Stomach (tissue), 9 donors: ENCODE results near the gene CPLANE1. TPM values are rescaled to one million over a fixed set of nuclear protein-coding genes. Genes with fewer than 3 reads are reported as not detected.

Experiments
- DNase-seq, 2 donors: peaks; one replicate each; pipeline versions ENCODE4 v3.0.0 to v3.0.0-alpha.2; 2013 to 2019
- H3K27ac ChIP-seq, 5 donors: fragments of 200-600 bp in 4 of 5; sonication (generic) in 4 of 5; one replicate each; pipeline ENCODE4 v1.5.1; 2013 to 2019; ENCODE audit warnings: mild to moderate bottlenecking in 1 of 5, moderate library complexity in 1 of 5
- H3K27me3 ChIP-seq, 3 donors: fragments of 200-600 bp; sonication (generic); one replicate each; pipeline ENCODE4 v1.5.1; 2017 to 2019; ENCODE audit warnings: mixed run types in 1 of 3
- H3K36me3 ChIP-seq, 4 donors: fragments of 200-600 bp; sonication (generic); 1 replicate in 3 of 4; 2 replicates in 1 of 4; pipeline ENCODE4 v1.5.1; 2016 to 2019
- H3K4me1 ChIP-seq, 4 donors: fragments of 200-600 bp; sonication (generic); one replicate each; pipeline ENCODE4 v1.5.1; 2016 to 2019
- H3K4me3 ChIP-seq, 4 donors: fragments of 200-600 bp; sonication (generic) in 3 of 4; one replicate each; pipeline ENCODE4 v1.5.1; 2016 to 2019; ENCODE audit warnings: mild to moderate bottlenecking in 1 of 4
- H3K9me3 ChIP-seq, 4 donors: fragments of 200-600 bp; sonication (generic); one replicate each; pipeline ENCODE4 v1.5.1; 2016 to 2019
- EP300 ChIP-seq: sonication (generic); formaldehyde crosslinking; IDR thresholded peaks from one replicate; pipeline ENCODE4 v1.6.1; 2017; ENCODE audit warnings: antibody characterized with exemption
- POLR2A ChIP-seq, 4 donors: fragments of 450-650 bp; IDR thresholded peaks; one replicate each; pipeline ENCODE4 v1.6.1; 2016; ENCODE audit warnings: antibody characterized with exemption in 4 of 4, control low read depth in 2 of 4, mild to moderate bottlenecking in 1 of 4, moderate library complexity in 1 of 4
- POLR2AphosphoS5 ChIP-seq, 3 donors: sonication (generic); formaldehyde crosslinking; IDR thresholded peaks; one replicate each; pipeline ENCODE4 v1.6.1; 2016; ENCODE audit warnings: antibody characterized with exemption in 3 of 3
- WGBS, 5 donors: extraction: QIAGEN DNeasy Blood & Tissue Kit in 3 of 5; methylation state at CpG; one replicate each; pipeline versions ENCODE4 v1.1.5 to v1.1.7; 2013 to 2018; 5-methylcytosine and 5-hydroxymethylcytosine counted together
- intact Hi-C: fragments of 100-400 bp; cut with DNase I; formaldehyde crosslinking; loops from one replicate; pipeline ENCODE4 v1.15.1; 2023; ENCODE audit warnings: low total_unique reads
- polyA plus RNA-seq, 3 donors: library from polyadenylated mRNA; stranded (reverse); fragments of 200-250 nt; gene quantifications; one replicate each; pipeline ENCODE4 v1.2.3, GENCODE V29; 2013
- total RNA-seq, 5 donors: library from RNA; depleted of rRNA; stranded (reverse); fragments of >200 nt; gene quantifications; one replicate each; pipeline versions ENCODE4 v1.1.0 to v1.2.3, GENCODE V29; 2014 to 2016
- TF ChIP-seq, protein P1 (sequence below), 7 experiments: fragments of 450-650 bp in 4 of 7; fragments of 200-600 bp in 3 of 7; sonication (generic) in 3 of 7; IDR thresholded peaks; one replicate each; pipeline ENCODE4 v1.5.1; 2016 to 2019; ENCODE audit warnings: antibody characterized with exemption in 7 of 7, control low read depth in 2 of 7, mild to moderate bottlenecking in 1 of 7
- donor health status: healthy with polysubstance abuse.
- donor health status: Bipolar disorder and iron deficiency.
- donor health status: healthy.

CPLANE1 gene
- total and polyA plus RNA-seq, 8 donors: 1.2 to 53.2 (median 13.3) TPM

DNA sequence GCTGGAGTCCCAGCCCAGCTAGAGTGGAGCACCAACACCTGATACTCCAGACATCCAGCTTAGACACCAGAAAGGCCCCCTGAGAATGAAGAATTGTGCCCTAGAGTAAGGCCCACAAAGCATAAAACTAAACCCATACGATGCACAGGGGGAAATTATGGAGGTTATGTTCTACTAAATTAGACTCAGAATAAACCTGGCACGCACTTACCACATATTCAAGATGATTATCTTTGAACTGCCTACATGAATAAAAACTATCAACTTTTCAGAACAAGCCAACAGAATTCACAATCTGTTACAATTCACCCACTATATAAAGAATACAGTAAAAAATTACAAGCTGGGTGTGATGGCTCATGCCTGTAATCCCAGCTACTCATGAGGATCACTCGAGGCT, 168.5 kb downstream of the CPLANE1 start:
- DNase-seq: no peak
- Histone ChIP-seq H3K9me3 (no peaks in the 10 kb centered on the region), H3K4me1 (no peaks in the 10 kb centered on the region), H3K27me3 (no peaks in the 10 kb centered on the region), H3K36me3 (peaks cover 5 to 57% (median 33%) of the 10 kb centered on the region in 4 donors), H3K4me3 (no peak overlapping the region), H3K27ac (no peak overlapping the region)
- TF ChIP-seq POLR2AphosphoS5 (IDR thresholded peaks at IDR 0.05) (no peak), POLR2A (IDR thresholded peaks at IDR 0.05) (no peak), EP300 (no peak)
- TF ChIP-seq, protein P1, sequence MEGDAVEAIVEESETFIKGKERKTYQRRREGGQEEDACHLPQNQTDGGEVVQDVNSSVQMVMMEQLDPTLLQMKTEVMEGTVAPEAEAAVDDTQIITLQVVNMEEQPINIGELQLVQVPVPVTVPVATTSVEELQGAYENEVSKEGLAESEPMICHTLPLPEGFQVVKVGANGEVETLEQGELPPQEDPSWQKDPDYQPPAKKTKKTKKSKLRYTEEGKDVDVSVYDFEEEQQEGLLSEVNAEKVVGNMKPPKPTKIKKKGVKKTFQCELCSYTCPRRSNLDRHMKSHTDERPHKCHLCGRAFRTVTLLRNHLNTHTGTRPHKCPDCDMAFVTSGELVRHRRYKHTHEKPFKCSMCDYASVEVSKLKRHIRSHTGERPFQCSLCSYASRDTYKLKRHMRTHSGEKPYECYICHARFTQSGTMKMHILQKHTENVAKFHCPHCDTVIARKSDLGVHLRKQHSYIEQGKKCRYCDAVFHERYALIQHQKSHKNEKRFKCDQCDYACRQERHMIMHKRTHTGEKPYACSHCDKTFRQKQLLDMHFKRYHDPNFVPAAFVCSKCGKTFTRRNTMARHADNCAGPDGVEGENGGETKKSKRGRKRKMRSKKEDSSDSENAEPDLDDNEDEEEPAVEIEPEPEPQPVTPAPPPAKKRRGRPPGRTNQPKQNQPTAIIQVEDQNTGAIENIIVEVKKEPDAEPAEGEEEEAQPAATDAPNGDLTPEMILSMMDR (IDR thresholded peaks at IDR 0.05): no peak
- intact Hi-C loops: no loop called here
- WGBS, 5 donors: 87 to 95% (median 94%) methylated on average over 3 of the region's 3 CpGs

DNA sequence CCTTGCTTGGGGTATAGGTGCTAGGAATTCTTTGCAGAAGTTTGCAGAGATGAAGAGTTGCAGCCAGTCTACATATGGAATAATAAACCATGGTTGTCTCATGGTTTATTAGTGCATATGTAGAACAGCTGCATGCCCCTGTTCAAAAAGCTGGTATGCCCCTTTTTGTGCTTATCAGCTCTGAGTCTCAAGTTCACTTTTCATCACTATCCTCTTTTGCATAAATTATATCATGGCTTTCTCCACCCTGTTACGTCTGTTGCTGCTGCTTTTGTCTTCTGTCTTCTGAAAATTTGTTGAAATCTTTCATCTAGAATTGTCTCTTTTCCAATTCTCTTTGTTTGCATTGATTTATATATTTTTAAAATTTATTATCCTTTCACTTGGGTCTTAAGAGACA, 172.0 kb downstream of the CPLANE1 start:
- Histone ChIP-seq H3K4me1 (no peaks in the 10 kb centered on the region), H3K36me3 (peaks cover 0 to 40% (median 26%) of the 10 kb centered on the region in 4 donors), H3K9me3 (no peaks in the 10 kb centered on the region), H3K4me3 (no peak overlapping the region), H3K27me3 (no peaks in the 10 kb centered on the region), H3K27ac (no peak overlapping the region)
- TF ChIP-seq, protein P1 (IDR thresholded peaks at IDR 0.05): no peak
- TF ChIP-seq POLR2AphosphoS5 (IDR thresholded peaks at IDR 0.05): no peak
- no peak for TF ChIP-seq EP300
- no peak for TF ChIP-seq POLR2A (IDR thresholded peaks at IDR 0.05)
- DNase-seq: no peak
- intact Hi-C loops: no loop called here
- WGBS, 5 donors: 87 to 97% (median 92%) methylated on average over 1 of the region's 1 CpG

DNA sequence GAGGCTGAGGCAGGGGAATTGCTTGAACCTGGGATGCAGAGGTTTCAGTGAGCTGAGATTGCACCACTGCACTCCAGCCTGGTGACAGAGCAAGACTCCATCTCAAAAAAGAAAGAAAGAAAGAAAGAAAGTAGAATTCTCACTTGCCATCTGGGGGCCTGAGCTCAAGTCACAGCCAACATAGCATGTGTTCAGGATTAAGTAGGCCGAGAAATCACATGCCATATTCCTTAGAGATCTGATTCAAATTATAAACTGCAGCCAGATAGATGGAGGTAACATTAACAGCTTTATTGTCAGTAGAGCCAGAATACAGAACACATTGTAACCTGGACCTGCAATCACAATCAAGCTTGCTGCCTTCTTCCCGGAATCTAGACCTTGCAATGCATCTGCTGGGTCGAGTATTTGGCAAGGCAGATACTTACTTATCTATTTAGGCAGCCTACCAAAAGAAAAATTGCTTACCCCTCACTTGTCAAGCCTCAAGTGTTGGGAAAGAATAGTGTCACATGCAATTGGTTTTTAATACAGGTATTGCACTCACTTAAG, 173.7 kb downstream of the CPLANE1 start:
- H3K27me3 ChIP-seq: no peaks in the 10 kb centered on the region
- 70 to 84% (median 84%) methylated on average over 3 of the region's 3 CpGs for WGBS, 5 donors
- H3K36me3 ChIP-seq: peaks cover 0 to 28% (median 20%) of the 10 kb centered on the region in 4 donors
- intact Hi-C loops: no loop called here
- no peak for DNase-seq
- no peaks in the 10 kb centered on the region for H3K4me1 ChIP-seq
- TF ChIP-seq EP300 (no peak), POLR2AphosphoS5 (IDR thresholded peaks at IDR 0.05) (no peak), POLR2A (IDR thresholded peaks at IDR 0.05) (no peak)
- TF ChIP-seq, protein P1 (IDR thresholded peaks at IDR 0.05): no peak
- H3K27ac ChIP-seq: no peak overlapping the region
- H3K4me3 ChIP-seq: no peak overlapping the region
- H3K9me3 ChIP-seq: no peaks in the 10 kb centered on the region

DNA sequence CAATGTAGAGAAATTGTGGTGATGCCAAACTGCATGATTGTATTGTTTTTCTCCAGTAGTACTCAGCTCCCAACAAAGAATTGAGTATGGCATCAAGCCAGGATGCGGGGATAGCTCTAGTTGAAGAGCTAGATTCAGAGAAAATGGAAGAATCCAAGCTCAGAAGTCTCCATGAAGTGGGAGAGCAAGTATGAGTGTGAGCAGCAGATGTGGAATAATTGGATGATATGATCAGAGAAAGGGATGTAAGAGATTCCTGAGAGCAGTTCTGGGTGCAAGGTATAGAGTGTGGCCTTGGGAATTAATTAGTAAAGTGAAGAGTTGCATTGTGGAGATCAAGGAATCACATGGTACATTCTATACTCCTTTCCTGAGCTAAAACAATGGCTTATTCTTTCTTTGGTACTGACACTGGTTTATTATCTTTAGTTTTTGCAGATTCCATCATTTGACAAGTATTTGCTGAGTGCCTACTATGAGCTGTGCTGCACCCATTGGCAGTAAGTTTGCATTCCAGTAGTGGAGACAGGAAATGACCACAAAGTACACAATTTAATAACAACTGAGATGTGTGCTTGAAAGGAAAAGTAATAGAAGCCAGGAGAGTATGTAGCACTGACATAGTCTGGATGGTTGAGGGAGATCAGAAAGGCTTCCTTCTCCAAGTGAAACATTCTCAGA, 177.1 kb downstream of the CPLANE1 start:
- TF ChIP-seq, protein P1 (IDR thresholded peaks at IDR 0.05): no peak
- no peak for TF ChIP-seq EP300
- TF ChIP-seq POLR2AphosphoS5 (IDR thresholded peaks at IDR 0.05): no peak
- TF ChIP-seq POLR2A (IDR thresholded peaks at IDR 0.05): no peak
- no peak overlapping the region for H3K27ac ChIP-seq
- 67 to 84% (median 76%) methylated on average over 1 of the region's 1 CpG for WGBS, 5 donors
- H3K36me3 ChIP-seq: peaks cover 0 to 2% (median 0%) of the 10 kb centered on the region in 4 donors
- no peaks in the 10 kb centered on the region for H3K9me3 ChIP-seq
- H3K27me3 ChIP-seq: no peaks in the 10 kb centered on the region
- DNase-seq: peak in 1 of 2 donors; percentile 7
- H3K4me1 ChIP-seq: no peaks in the 10 kb centered on the region
- intact Hi-C loops: no loop called here
- no peak overlapping the region for H3K4me3 ChIP-seq
